Measurements from ENCODE around the gene MEST. TPM values are rescaled to one million over a fixed set of nuclear protein-coding genes. Genes with fewer than 3 reads are reported as not detected.

Gene MEST
- total and polyA plus RNA-seq, 10 of the 15 experiments (the other 5 are each of a cell fraction or from before 2014, with no cell fraction given): 1.0 to 18.2 (median 8.2) TPM

DNA sequence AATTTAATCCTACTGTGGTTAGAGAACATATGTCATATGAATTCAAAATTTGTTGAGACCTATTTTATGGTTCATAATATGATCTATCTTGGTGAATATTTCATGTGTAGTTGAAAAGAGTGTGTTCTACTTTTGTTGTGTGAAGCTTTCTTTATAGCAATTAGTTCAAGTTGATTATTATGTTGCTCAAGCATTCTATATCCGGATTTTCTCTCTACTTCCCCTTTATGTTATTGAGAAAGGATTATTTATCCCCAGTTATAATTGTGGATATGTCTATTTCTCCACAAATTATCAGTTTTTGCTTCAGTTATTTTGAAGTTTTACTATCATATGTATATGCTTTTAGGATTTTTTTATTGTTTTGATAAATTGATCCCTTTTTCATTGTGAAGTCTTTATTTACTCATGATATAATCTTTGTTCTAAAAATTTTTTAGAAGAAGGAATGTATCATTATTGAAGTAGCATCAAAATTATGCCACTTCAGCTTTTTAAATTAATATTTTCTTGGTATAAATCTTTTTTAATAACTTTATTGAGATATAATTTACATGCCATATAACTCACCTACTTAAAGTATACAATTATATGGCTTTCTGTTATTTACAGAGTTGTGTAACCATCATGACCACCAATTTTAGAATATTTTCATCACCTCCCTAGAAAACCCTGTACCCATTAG, 12.0 kb upstream of the MEST start (continued):
- no peak for TF ChIP-seq RUNX3 (IDR thresholded peaks at IDR 0.05; ENCODE audit: low read length)
- no peak for TF ChIP-seq NR2C2 (IDR thresholded peaks at IDR 0.05; ENCODE audit: borderline replicate concordance, control insufficient read depth, insufficient read length, low read depth)
- no peak for TF ChIP-seq CHD2 (IDR thresholded peaks at IDR 0.05; ENCODE audit: borderline replicate concordance, low read depth, low read length)
- TF ChIP-seq KAT2A (conservative IDR thresholded peaks at IDR 0.05; ENCODE audit: control insufficient read depth, low read depth, low read length): no peak

DNA sequence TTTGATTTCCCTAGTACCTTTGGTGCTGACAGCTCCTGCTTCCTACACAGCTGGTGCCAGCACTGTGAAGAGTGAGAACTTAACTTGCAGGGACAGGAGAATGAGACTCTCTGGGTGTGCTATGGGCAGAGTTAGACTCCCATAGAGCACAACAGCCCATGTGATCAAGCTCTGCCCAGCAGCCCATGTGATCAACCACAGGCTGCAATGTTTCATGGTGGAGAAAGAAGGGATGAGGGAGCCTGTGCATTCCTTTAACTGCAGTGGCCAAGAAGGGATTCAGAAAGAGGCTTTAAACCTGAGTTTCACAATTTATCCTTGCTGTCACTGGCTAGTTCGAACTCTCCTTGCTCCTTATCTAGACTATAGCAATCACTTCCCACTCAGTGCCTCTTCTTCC, 10.0 kb upstream of the MEST start:
- CTCF ChIA-PET: interaction anchor here (0.8 kb wide), 1 partner anchor 276 kb away, joined by 3 read pairs; no protein-coding TSS in a partner anchor
- Histone ChIP-seq H3K9me3 (replicated peaks; ENCODE audit: control insufficient read depth, insufficient read depth, low read length) (no peaks in the 10 kb centered on the region; the same call in 2 of the 3 replicates), H3K27me3 (replicated peaks in 1 of 2; ENCODE audit: control insufficient read depth in 2 of 2, insufficient read depth in 2 of 2, low read length in 1 of 2) (no peaks in the 10 kb centered on the region; a peak in 1 of 4 replicates), H3K79me2 (ENCODE audit: control insufficient read depth, insufficient read depth, low read length) (no peaks in the 10 kb centered on the region), H3K27ac (ENCODE audit: control insufficient read depth, insufficient read depth) (no peak overlapping the region), H2AFZ (ENCODE audit: control insufficient read depth, low read depth, low read length) (no peak overlapping the region), H3K4me1 (ENCODE audit: control insufficient read depth, insufficient read depth, low read length) (peaks cover 13% of the 10 kb centered on the region), H3K36me3 (ENCODE audit: control insufficient read depth in 2 of 2, insufficient read depth in 2 of 2, low read length in 1 of 2) (no peaks in the 10 kb centered on the region), H4K20me1 (ENCODE audit: control insufficient read depth, insufficient read depth) (no peaks in the 10 kb centered on the region), H3K9ac (ENCODE audit: control insufficient read depth, insufficient read depth, low read length) (no peak overlapping the region), H3K4me2 (ENCODE audit: control insufficient read depth, insufficient read depth) (no peak overlapping the region), H3K4me3 (no peak overlapping the region)
- ATAC-seq (no peak), DNase-seq (ENCODE audit: low read depth, low spot score) (no peak), FAIRE-seq (no peak)
- SMC1A ChIA-PET (ENCODE audit: uncharacterized antibody, unreplicated experiment): interaction anchor here (0.9 kb wide), 1 partner anchor 276 kb away, joined by 4 read pairs; no protein-coding TSS in a partner anchor
- RAD21 ChIA-PET (ENCODE audit: unreplicated experiment): no interaction called here
- POLR2A ChIA-PET: no interaction called here
- WGBS (ENCODE audit: insufficient coverage, insufficient replicate concordance, low lambda C conversion rate, missing lambda C conversion rate): 89% methylated on average over 1 of the region's 1 CpG
- no TSS peak for BruUV-seq (replicated peaks)
- in situ Hi-C loops (cut with MboI): no loop called here
- intact Hi-C loops (cut with micrococcal nuclease; ENCODE audit: unreplicated experiment): no loop called here
- no peak for TF ChIP-seq TARDBP (IDR thresholded peaks at IDR 0.05; ENCODE audit: borderline replicate concordance)
- no peak for TF ChIP-seq SMAD5 (IDR thresholded peaks at IDR 0.05; ENCODE audit: low read depth)
- TF ChIP-seq, protein P1, sequence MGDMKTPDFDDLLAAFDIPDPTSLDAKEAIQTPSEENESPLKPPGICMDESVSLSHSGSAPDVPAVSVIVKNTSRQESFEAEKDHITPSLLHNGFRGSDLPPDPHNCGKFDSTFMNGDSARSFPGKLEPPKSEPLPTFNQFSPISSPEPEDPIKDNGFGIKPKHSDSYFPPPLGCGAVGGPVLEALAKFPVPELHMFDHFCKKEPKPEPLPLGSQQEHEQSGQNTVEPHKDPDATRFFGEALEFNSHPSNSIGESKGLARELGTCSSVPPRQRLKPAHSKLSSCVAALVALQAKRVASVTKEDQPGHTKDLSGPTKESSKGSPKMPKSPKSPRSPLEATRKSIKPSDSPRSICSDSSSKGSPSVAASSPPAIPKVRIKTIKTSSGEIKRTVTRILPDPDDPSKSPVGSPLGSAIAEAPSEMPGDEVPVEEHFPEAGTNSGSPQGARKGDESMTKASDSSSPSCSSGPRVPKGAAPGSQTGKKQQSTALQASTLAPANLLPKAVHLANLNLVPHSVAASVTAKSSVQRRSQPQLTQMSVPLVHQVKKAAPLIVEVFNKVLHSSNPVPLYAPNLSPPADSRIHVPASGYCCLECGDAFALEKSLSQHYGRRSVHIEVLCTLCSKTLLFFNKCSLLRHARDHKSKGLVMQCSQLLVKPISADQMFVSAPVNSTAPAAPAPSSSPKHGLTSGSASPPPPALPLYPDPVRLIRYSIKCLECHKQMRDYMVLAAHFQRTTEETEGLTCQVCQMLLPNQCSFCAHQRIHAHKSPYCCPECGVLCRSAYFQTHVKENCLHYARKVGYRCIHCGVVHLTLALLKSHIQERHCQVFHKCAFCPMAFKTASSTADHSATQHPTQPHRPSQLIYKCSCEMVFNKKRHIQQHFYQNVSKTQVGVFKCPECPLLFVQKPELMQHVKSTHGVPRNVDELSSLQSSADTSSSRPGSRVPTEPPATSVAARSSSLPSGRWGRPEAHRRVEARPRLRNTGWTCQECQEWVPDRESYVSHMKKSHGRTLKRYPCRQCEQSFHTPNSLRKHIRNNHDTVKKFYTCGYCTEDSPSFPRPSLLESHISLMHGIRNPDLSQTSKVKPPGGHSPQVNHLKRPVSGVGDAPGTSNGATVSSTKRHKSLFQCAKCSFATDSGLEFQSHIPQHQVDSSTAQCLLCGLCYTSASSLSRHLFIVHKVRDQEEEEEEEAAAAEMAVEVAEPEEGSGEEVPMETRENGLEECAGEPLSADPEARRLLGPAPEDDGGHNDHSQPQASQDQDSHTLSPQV (IDR thresholded peaks at IDR 0.05): no peak
- TF ChIP-seq, protein P2, sequence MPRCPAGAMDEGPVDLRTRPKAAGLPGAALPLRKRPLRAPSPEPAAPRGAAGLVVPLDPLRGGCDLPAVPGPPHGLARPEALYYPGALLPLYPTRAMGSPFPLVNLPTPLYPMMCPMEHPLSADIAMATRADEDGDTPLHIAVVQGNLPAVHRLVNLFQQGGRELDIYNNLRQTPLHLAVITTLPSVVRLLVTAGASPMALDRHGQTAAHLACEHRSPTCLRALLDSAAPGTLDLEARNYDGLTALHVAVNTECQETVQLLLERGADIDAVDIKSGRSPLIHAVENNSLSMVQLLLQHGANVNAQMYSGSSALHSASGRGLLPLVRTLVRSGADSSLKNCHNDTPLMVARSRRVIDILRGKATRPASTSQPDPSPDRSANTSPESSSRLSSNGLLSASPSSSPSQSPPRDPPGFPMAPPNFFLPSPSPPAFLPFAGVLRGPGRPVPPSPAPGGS (IDR thresholded peaks at IDR 0.05; ENCODE audit: borderline replicate concordance, insufficient read depth, low read depth, low read length, poor library complexity, severe bottlenecking): no peak
- TF ChIP-seq, protein P3, sequence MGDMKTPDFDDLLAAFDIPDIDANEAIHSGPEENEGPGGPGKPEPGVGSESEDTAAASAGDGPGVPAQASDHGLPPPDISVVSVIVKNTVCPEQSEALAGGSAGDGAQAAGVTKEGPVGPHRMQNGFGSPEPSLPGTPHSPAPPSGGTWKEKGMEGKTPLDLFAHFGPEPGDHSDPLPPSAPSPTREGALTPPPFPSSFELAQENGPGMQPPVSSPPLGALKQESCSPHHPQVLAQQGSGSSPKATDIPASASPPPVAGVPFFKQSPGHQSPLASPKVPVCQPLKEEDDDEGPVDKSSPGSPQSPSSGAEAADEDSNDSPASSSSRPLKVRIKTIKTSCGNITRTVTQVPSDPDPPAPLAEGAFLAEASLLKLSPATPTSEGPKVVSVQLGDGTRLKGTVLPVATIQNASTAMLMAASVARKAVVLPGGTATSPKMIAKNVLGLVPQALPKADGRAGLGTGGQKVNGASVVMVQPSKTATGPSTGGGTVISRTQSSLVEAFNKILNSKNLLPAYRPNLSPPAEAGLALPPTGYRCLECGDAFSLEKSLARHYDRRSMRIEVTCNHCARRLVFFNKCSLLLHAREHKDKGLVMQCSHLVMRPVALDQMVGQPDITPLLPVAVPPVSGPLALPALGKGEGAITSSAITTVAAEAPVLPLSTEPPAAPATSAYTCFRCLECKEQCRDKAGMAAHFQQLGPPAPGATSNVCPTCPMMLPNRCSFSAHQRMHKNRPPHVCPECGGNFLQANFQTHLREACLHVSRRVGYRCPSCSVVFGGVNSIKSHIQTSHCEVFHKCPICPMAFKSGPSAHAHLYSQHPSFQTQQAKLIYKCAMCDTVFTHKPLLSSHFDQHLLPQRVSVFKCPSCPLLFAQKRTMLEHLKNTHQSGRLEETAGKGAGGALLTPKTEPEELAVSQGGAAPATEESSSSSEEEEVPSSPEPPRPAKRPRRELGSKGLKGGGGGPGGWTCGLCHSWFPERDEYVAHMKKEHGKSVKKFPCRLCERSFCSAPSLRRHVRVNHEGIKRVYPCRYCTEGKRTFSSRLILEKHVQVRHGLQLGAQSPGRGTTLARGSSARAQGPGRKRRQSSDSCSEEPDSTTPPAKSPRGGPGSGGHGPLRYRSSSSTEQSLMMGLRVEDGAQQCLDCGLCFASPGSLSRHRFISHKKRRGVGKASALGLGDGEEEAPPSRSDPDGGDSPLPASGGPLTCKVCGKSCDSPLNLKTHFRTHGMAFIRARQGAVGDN (IDR thresholded peaks at IDR 0.05): no peak

Measured in GM12878 (cell line).